Measurements from ENCODE around the gene PTPRN2. TPM values are rescaled to one million over a fixed set of nuclear protein-coding genes. Genes with fewer than 3 reads are reported as not detected.

PTPRN2 gene
- total RNA-seq, 2 donors from 2014 or later, result 0.72 to 0.79 TPM

DNA sequence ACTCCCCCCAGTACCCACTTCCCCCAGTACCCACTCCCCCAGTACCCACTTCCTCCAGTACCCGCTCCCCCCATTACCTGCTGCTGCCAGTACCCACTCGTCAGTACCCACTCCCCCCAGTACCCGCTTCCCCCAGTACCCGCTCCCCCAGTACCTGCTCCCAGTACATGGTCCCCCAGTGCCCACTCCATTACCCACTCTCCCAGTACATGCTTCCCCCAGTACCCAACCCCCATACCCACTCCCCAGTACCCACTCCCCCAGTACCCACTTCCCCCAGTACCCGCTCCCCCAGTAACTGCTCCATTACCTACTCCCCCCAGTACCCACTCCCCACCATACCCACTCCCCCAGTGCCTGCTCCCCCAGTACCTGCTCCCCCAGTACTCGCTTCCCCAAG, 700.2 kb downstream of the PTPRN2 start:
- Mint-ChIP-seq H3K27me3 (ENCODE audit: low read depth) (no peaks in the 10 kb centered on the region), H3K9me3 (peaks cover 0 to 2% of the 10 kb centered on the region in 2 donors)

DNA sequence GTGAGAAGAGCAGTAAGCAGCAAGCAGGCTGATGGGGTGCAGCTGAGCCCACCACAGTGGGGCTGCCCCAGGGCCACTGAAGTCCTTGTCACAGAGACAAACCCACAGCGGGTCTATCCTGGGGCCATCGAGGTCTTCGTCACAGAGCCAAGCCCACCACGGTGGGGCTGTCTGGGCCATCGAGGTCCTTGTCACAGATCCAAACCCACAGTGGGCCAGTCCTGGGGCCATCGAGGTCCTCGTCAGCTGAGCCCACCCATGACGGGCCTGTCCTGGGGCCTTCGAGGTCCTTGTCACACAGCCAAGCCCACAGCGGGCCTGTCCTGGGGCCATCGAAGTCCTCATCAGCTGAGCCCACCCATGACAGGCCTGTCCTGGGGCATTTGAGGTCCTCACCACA, 700.9 kb downstream of the PTPRN2 start:
- ATAC-seq (replicated peaks in 1 of 2), result no peak
- peaks cover 0 to 2% of the 10 kb centered on the region in 2 donors for H3K9me3 Mint-ChIP-seq
- H3K27me3 Mint-ChIP-seq (ENCODE audit: low read depth), result no peaks in the 10 kb centered on the region
- H3K4me3 Mint-ChIP-seq, result no peak overlapping the region
- H3K4me1 Mint-ChIP-seq (ENCODE audit: low read depth), result peaks cover 12% of the 10 kb centered on the region
- H3K36me3 Mint-ChIP-seq (ENCODE audit: insufficient read depth in 2 of 2), result peaks cover 3% of the 10 kb centered on the region in 2 donors
- no peak for DNase-seq
- H3K27ac Mint-ChIP-seq, result no peak overlapping the region

More for the DNA sequence above, 700.2 kb downstream of the PTPRN2 start:
- Mint-ChIP-seq H3K4me1 (ENCODE audit: low read depth) (peaks cover 12% of the 10 kb centered on the region), H3K27ac (no peak overlapping the region), H3K4me3 (no peak overlapping the region), H3K36me3 (ENCODE audit: insufficient read depth in 2 of 2) (peaks cover 3% of the 10 kb centered on the region in 2 donors)
- ATAC-seq (replicated peaks in 1 of 2) (no peak), DNase-seq (no peak)

DNA sequence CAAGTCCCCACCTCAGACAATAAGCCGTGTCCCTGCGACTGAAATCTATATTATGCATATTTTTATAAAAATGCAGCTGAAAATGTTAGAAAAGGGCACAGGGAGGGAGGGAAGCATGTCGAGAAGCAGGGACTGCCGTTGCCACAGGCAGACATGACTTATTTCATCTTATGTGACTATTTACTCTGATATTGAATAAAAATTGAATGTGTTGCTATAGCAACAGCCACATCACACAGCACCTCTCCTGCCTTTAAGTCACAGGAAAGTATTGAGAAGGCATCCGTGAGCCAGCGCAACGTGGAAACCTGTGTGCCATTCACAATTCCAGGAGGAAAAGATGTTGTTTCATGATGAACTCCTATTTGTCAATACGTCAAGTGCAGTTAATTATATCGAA, 701.4 kb downstream of the PTPRN2 start:
- H3K36me3 Mint-ChIP-seq (ENCODE audit: insufficient read depth in 2 of 2), result peaks cover 3 to 4% of the 10 kb centered on the region in 2 donors
- peaks cover 0 to 2% of the 10 kb centered on the region in 2 donors for H3K9me3 Mint-ChIP-seq
- H3K27ac Mint-ChIP-seq, result no peak overlapping the region
- no peaks in the 10 kb centered on the region for H3K27me3 Mint-ChIP-seq (ENCODE audit: low read depth)
- DNase-seq (no peak), ATAC-seq (replicated peaks in 1 of 2) (no peak)
- no peak overlapping the region for H3K4me3 Mint-ChIP-seq
- peaks cover 9% of the 10 kb centered on the region for H3K4me1 Mint-ChIP-seq (ENCODE audit: low read depth)

DNA sequence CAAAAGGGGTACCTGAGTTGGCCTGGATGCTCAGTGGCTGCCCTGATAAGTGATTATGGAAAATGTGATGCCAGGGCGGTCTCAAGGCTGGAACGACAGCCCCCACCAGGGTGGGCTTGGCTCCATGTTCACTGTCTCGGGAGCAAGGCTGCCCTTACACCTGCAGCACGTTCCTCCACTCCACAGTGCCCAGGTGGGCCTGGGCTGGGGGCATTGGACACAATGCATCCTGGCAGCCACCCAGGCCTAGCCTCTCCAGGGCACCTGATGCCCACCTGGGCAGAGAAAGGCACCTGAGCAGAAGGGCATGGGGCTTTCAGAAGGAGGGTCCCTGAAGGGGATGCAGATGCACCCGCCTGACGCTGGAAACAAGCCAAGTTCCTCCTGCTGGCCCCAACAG, 702.5 kb downstream of the PTPRN2 start:
- no peak overlapping the region for H3K27ac Mint-ChIP-seq
- DNase-seq (no peak), ATAC-seq (replicated peaks in 1 of 2) (no peak)
- H3K4me1 Mint-ChIP-seq (ENCODE audit: low read depth), result peaks cover 11% of the 10 kb centered on the region
- H3K27me3 Mint-ChIP-seq (ENCODE audit: low read depth), result no peaks in the 10 kb centered on the region
- H3K4me3 Mint-ChIP-seq, result no peak overlapping the region
- peaks cover 6 to 7% of the 10 kb centered on the region in 2 donors for H3K9me3 Mint-ChIP-seq
- H3K36me3 Mint-ChIP-seq (ENCODE audit: insufficient read depth in 2 of 2), result peaks cover 9 to 13% of the 10 kb centered on the region in 2 donors

DNA sequence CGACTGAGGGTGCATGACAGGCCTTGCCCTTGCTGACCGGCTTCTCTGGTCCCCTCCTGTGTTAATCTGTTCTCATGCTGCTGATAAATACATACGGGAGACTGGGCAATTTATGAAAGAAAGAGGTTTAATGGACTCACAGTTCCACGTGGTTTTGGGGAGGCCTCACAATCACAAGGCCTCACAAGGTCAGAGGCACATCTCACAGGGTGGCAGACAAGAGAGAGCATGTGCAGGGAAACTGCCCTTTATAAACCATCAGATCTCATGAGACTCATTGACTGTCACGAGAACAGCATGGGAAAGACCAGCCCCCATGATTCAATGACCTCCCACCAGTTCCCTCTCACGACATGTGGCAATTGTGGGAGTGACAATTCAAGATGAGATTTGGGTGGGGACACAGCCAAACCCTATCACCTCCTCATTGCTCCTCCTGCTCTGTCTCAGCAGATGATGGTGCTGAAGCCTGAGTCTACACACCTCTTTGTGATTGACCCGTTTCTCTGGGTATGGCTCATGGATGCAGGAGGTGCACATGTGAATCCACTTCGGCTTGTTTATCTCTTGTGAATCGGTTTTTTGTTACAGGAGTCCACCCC, 703.1 kb downstream of the PTPRN2 start:
- DNase-seq (no peak), ATAC-seq (replicated peaks in 1 of 2) (no peak)
- peaks cover 11% of the 10 kb centered on the region for H3K4me1 Mint-ChIP-seq (ENCODE audit: low read depth)
- no peak overlapping the region for H3K27ac Mint-ChIP-seq
- H3K27me3 Mint-ChIP-seq (ENCODE audit: low read depth), result no peaks in the 10 kb centered on the region
- H3K36me3 Mint-ChIP-seq (ENCODE audit: insufficient read depth in 2 of 2), result peaks cover 9 to 14% of the 10 kb centered on the region in 2 donors
- no peak overlapping the region for H3K4me3 Mint-ChIP-seq
- peaks cover 6 to 7% of the 10 kb centered on the region in 2 donors for H3K9me3 Mint-ChIP-seq

DNA sequence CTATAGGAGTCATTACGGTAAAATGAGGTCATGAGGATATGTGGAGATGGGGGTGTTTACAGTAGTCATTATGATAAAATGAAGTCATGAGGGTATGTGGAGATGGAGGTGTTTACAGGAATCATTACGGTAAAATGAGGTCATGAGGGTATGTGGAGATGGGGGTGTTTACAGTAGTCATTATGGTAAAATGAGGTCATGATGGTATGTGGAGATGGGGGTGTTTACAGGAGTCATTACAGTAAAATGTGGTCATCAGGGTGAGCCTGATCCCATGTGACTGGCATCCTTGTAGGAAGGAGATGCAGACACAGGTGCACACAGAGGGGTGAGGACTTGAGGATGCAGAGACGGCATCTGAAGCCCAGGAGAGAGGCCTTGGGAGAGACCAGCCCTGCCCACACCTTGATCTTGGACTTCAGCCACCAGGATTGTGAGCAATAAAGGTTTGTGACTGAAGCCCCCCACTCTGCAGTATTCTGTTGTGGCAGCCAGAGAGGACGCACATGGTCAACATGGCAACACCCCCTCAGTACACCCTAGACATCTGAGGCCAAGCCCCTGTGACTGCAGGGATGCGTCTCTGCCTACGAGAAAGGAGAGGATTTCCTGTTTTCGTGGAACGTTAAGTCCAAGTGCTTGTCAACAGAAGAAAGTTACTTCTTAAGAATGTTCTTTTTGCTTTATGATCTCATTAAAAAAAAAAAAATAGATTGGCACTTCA, 706.4 kb downstream of the PTPRN2 start:
- H3K4me3 Mint-ChIP-seq, result no peak overlapping the region
- peak overlapping the region; percentile 17 for H3K27ac Mint-ChIP-seq
- H3K4me1 Mint-ChIP-seq (ENCODE audit: low read depth), result peaks cover 7% of the 10 kb centered on the region
- DNase-seq, result no peak
- H3K27me3 Mint-ChIP-seq (ENCODE audit: low read depth), result no peaks in the 10 kb centered on the region
- peaks cover 9 to 14% of the 10 kb centered on the region in 2 donors for H3K36me3 Mint-ChIP-seq (ENCODE audit: insufficient read depth in 2 of 2)
- peaks cover 7% of the 10 kb centered on the region in 2 donors for H3K9me3 Mint-ChIP-seq
- ATAC-seq (replicated peaks in 1 of 2), result peak; percentile 77 to 90

DNA sequence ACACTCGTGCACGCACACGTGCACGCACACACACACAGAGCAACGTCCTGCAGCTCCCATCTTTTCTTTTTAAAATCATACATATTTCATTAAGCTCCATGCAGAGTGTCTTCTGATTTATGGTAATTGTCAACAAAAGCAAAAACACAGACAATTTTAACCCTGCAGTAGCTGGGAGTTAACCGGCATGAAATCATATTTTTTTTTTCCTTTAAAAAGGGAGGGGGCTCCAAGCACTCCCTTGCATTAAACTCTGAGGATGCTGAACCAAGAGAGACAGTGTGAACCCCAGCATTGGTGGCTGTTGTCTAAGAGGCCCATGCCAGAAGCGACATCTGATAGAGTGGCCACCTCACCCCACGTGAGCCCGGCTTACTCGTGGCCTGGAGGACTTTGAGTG, 708.2 kb downstream of the PTPRN2 start:
- ATAC-seq (replicated peaks in 1 of 2) (no peak), DNase-seq (no peak)
- Mint-ChIP-seq H3K4me3 (no peak overlapping the region), H3K27ac (no peak overlapping the region), H3K9me3 (peaks cover 5 to 7% of the 10 kb centered on the region in 2 donors), H3K36me3 (ENCODE audit: insufficient read depth in 2 of 2) (peaks cover 6 to 11% of the 10 kb centered on the region in 2 donors), H3K27me3 (ENCODE audit: low read depth) (no peaks in the 10 kb centered on the region), H3K4me1 (ENCODE audit: low read depth) (peaks cover 17% of the 10 kb centered on the region)

DNA sequence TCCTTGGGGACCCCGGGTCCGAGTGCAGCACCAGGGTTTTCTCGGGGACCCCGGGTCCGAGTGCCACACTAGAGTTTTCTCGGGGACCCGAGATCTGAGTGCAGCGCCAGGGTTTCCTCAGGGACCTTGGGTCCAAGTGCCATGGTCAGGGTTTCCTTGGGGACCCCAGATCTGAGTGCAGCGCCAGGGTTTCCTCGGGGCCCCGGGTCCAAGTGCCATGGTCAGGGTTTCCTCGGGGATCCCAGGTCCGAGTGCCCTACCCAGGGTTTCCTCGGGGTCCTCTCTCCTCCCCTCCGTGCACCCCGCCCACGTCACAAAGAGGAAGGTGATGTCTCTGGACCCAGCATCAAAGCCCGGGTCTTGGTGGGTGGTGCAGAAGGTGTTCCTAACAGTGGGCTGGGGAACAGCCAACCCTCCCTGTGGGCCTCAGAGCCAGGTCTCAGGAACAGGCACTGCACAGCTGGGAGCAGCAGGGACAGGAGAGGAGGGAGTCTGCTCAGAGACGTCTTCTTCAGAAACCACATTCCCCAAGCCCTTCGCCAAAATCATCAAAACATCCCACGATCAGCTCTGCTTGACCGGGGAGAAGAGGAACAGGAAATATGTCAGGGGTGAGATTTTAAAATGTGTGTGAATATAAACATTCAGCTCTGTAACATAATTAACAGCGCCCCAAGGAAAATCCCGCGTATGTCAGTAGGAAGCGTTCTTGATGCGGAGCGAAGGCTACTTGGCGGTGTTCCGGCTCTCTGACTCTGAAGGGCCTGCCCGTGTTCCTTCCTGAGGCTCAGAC, 710.1 kb downstream of the PTPRN2 start:
- peaks cover 5 to 7% of the 10 kb centered on the region in 2 donors for H3K9me3 Mint-ChIP-seq

DNA sequence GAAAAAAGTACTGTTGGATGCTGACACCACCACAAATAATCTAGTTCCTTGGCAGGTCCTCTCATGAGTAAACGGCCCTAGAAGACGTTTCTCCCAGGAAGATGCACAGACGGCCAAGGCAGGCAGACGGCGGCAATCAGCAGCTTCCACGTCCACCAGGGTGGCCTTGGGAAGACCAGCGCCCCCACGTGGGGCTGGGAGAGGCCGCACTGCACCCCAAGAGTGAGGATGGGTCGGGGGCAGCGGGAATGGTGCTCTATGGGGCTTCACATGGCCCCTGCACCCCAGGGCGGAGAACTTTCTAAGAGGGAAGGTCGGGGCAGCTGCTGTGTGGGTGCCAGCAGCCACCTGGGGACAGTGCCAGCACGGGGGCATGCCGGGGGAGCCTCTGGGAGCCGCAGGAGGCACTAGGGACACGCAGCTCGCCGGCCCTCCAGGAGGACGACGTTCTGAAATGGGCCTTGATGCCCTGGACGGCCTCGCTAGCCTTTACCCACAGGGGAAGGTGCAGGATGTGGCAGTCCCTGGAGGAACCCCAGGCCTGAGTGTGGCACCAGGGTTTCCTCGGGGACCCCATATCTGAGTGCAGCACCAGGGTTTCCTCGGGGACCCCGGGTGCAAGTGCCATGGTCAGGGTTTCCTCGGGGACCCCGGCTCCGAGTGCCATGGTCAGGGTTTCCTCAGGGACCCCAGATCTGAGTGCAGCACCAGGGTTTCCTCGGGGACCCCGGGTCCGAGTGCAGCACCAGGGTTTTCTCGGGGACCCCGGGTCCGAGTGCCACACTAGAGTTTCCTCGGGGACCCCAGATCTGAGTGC, 710.9 kb downstream of the PTPRN2 start:
- no peak overlapping the region for H3K4me3 Mint-ChIP-seq
- no peaks in the 10 kb centered on the region for H3K27me3 Mint-ChIP-seq (ENCODE audit: low read depth)
- peak overlapping the region; percentile 56 for H3K27ac Mint-ChIP-seq
- peaks cover 6 to 11% of the 10 kb centered on the region in 2 donors for H3K36me3 Mint-ChIP-seq (ENCODE audit: insufficient read depth in 2 of 2)
- ATAC-seq (replicated peaks in 1 of 2), result no peak
- no peak for DNase-seq
- H3K4me1 Mint-ChIP-seq (ENCODE audit: low read depth), result peaks cover 20% of the 10 kb centered on the region
- peaks cover 5 to 7% of the 10 kb centered on the region in 2 donors for H3K9me3 Mint-ChIP-seq

More for the DNA sequence above, 710.1 kb downstream of the PTPRN2 start:
- DNase-seq (no peak), ATAC-seq (replicated peaks in 1 of 2) (no peak)
- H3K4me3 Mint-ChIP-seq, result no peak overlapping the region
- no peak overlapping the region for H3K27ac Mint-ChIP-seq
- H3K36me3 Mint-ChIP-seq (ENCODE audit: insufficient read depth in 2 of 2), result peaks cover 6 to 11% of the 10 kb centered on the region in 2 donors
- H3K27me3 Mint-ChIP-seq (ENCODE audit: low read depth), result no peaks in the 10 kb centered on the region
- H3K4me1 Mint-ChIP-seq (ENCODE audit: low read depth), result peaks cover 20% of the 10 kb centered on the region

DNA sequence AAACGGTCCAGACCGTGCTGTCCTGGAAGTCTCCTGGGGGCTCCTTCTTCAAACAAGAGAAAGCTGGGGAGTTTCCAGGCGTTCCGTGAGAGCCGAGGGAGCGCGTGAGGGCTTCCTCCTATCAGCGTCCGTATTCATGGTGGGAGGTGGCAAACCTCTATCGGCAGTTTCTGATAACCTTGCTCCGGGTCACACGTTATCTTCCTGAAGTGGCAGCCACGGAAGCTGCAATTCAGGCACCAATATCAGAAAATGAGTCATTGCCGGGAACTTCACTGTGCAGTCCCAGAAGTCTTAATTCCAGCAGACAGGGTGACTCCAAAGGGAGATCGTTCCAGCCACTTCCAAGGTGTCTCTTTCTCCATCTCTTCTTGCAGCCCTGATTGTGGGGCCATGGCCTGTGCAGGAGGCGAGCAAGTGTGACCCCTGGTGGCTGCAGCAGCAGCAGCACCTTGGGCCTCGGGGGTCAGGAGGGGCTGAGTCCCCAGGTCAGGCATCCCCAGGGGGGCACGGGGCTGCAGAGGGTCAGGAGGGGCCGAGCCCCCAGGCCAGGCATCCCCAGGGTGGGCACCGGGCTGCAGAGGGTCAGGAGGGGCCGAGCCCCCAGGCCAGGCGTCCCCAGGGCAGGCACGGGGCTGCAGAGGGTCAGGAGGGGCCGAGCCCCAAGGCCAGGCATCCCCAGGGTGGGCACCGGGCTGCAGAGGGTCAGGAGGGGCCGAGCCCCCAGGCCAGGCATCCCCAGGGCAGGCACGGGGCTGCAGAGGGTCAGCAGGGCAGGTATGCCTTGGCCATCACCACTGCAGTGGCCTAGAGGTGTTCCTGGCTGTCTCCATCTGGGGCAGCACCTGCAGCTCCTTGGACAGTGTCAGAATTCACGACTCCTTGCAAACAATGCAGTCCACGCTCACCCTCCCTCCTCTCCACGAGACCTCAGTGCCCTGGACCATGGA, 712.1 kb downstream of the PTPRN2 start:
- ATAC-seq (replicated peaks in 1 of 2) (peak; percentile 82 to 84), DNase-seq (peak; percentile 57 to 68)
- Mint-ChIP-seq H3K27ac (no peak overlapping the region), H3K27me3 (ENCODE audit: low read depth) (no peaks in the 10 kb centered on the region), H3K9me3 (peaks cover 0 to 2% of the 10 kb centered on the region in 2 donors), H3K4me3 (peak overlapping the region; percentile 4 to 33), H3K36me3 (ENCODE audit: insufficient read depth in 2 of 2) (peaks cover 0 to 2% of the 10 kb centered on the region in 2 donors), H3K4me1 (ENCODE audit: low read depth) (peaks cover 13% of the 10 kb centered on the region)

DNA sequence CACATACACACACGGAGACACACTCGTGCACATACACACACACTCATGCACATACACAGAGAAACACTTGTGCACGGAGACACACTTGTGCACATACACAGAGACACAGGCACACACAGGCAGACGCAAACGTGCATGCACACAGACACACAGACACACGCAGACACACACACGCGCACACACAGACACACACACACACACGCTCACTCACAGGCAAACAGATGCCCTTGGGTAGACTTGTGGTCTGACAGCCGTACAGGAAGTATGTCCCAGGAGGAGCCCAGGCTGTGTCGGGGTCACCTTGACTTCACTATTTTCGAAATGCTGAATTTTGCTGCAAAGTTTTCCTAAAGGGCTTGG, 712.8 kb downstream of the PTPRN2 start:
- Mint-ChIP-seq H3K4me3 (peak overlapping the region; percentile 4 to 33), H3K27me3 (ENCODE audit: low read depth) (no peaks in the 10 kb centered on the region), H3K36me3 (ENCODE audit: insufficient read depth in 2 of 2) (no peaks in the 10 kb centered on the region), H3K4me1 (ENCODE audit: low read depth) (peaks cover 13% of the 10 kb centered on the region), H3K27ac (no peak overlapping the region), H3K9me3 (peaks cover 0 to 2% of the 10 kb centered on the region in 2 donors)
- ATAC-seq (replicated peaks in 1 of 2) (peak; percentile 30 to 43), DNase-seq (no peak)
